HEK293T (cell line): ENCODE results near the gene ASGR1.

ENCODE experiments used
- CTCF ChIA-PET: fragments of 350-600 bp; formaldehyde crosslinking; extraction: SDS; loops from one replicate; lab custom pipeline; 2021; ENCODE audit warnings: antibody characterized with exemption, inconsistent platforms; lab: Yijun Ruan, JAX
- POLR2A ChIA-PET: fragments of 350-600 bp; formaldehyde crosslinking; extraction: SDS; loops from one replicate; lab custom pipeline; 2020; ENCODE audit warnings: antibody characterized with exemption, inconsistent platforms; lab: Yijun Ruan, JAX
- DNase-seq: peaks from one replicate; pipeline ENCODE4 v3.0.0; 2012; ENCODE audit warnings: mixed read lengths; ENCODE audit errors: extremely low spot score
- ARNT ChIP-seq: fragments of 450-650 bp; IDR thresholded peaks from 2 replicates; pipeline ENCODE4 v1.6.1; 2017; ENCODE audit warnings: mild to moderate bottlenecking
- BHLHE40 ChIP-seq: fragments of 450-650 bp; IDR thresholded peaks from 2 replicates; pipeline ENCODE4 v1.6.1; 2016; ENCODE audit warnings: mild to moderate bottlenecking, moderate library complexity, borderline replicate concordance
- CTBP1 ChIP-seq: fragments of 450-650 bp; IDR thresholded peaks from 2 replicates; pipeline ENCODE4 v1.6.1; 2016; ENCODE audit warnings: borderline replicate concordance
- ELF4 ChIP-seq: fragments of 450-650 bp; IDR thresholded peaks from 2 replicates; pipeline ENCODE4 v1.6.1; 2017; ENCODE audit warnings: antibody characterized with exemption
- FOXA1 ChIP-seq: fragments of 450-650 bp; IDR thresholded peaks from 2 replicates; pipeline ENCODE4 v1.6.1; 2016; ENCODE audit warnings: mild to moderate bottlenecking
- FOXK2 ChIP-seq: fragments of 450-650 bp; IDR thresholded peaks from 2 replicates; pipeline ENCODE4 v1.6.1; 2016; ENCODE audit warnings: mild to moderate bottlenecking
- FOXM1 ChIP-seq: fragments of 450-650 bp; IDR thresholded peaks from 2 replicates; pipeline ENCODE4 v1.6.1; 2017; ENCODE audit warnings: mild to moderate bottlenecking, borderline replicate concordance
- HDGF ChIP-seq: fragments of 450-650 bp; IDR thresholded peaks from 2 replicates; pipeline ENCODE4 v1.6.1; 2017; ENCODE audit warnings: antibody characterized with exemption, borderline replicate concordance
- L3MBTL2 ChIP-seq: fragments of 450-650 bp; conservative IDR thresholded peaks from 2 replicates; pipeline ENCODE4 v1.6.1; 2016; ENCODE audit warnings: mild to moderate bottlenecking
- LEF1 ChIP-seq: fragments of 450-650 bp; IDR thresholded peaks from 2 replicates; pipeline ENCODE4 v1.6.1; 2017; ENCODE audit warnings: mild to moderate bottlenecking, borderline replicate concordance
- NFRKB ChIP-seq: fragments of 450-650 bp; IDR thresholded peaks from 2 replicates; pipeline ENCODE4 v1.6.1; 2016; ENCODE audit warnings: mild to moderate bottlenecking, moderate library complexity
- SP1 ChIP-seq: fragments of 450-650 bp; IDR thresholded peaks from 2 replicates; pipeline ENCODE4 v1.6.1; 2017
- SUZ12 ChIP-seq: fragments of 450-650 bp; IDR thresholded peaks from 2 replicates; pipeline ENCODE4 v1.6.1; 2016; ENCODE audit warnings: mild to moderate bottlenecking
- TARDBP ChIP-seq: fragments of 450-650 bp; IDR thresholded peaks from 2 replicates; pipeline ENCODE4 v1.6.1; 2016
- ZNF384 ChIP-seq: fragments of 450-650 bp; IDR thresholded peaks from 2 replicates; pipeline ENCODE4 v1.6.1; 2016
- TF ChIP-seq, protein P1 (sequence below): fragments of 450-650 bp; IDR thresholded peaks from 2 replicates; pipeline ENCODE4 v1.6.1; 2016

Gene ASGR1

DNA sequence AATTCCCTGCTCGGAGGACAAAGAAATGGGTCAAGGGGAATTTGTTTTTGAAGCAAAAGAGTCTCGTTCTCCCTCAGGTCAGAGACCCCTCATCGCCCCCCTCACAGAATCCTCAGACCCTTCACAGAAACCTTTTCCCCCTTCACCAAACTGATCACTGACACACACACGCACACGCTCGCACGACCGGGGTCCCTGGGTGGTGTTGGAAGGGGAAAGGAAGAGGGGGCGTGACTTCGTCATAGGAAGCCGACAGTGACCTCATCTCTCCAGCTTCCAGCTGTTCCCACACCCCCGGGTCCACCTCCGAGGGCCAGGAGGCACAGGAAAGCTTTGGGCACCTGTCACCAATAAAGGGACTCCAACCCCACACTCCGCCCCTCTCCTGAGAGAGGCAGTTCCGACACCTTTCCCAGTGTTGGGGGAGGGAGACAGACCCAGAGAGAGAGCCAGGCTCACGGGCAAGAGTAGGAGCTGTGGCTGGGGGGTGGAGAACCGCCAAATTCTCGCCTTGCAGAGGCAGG lies 1.2 kb downstream of the ASGR1 start:
- CTCF ChIA-PET: interaction anchor here (0.6 to 3.6 kb wide), 17 partner anchors 8 to 511 kb away, joined by 3 to 25 read pairs (median 4); partner anchors contain the start of genes NEURL4 and SLC2A4
- DNase-seq: no peak
- TF ChIP-seq ZNF384: no peak
- TF ChIP-seq, protein P1, sequence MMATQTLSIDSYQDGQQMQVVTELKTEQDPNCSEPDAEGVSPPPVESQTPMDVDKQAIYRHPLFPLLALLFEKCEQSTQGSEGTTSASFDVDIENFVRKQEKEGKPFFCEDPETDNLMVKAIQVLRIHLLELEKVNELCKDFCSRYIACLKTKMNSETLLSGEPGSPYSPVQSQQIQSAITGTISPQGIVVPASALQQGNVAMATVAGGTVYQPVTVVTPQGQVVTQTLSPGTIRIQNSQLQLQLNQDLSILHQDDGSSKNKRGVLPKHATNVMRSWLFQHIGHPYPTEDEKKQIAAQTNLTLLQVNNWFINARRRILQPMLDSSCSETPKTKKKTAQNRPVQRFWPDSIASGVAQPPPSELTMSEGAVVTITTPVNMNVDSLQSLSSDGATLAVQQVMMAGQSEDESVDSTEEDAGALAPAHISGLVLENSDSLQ: no peak
- no peak for TF ChIP-seq TARDBP
- TF ChIP-seq BHLHE40: no peak
- TF ChIP-seq L3MBTL2: no peak
- TF ChIP-seq ARNT: no peak
- no peak for TF ChIP-seq SUZ12
- TF ChIP-seq FOXM1: no peak
- no peak for TF ChIP-seq LEF1
- TF ChIP-seq SP1: no peak
- no peak for TF ChIP-seq HDGF
- TF ChIP-seq FOXA1: no peak
- TF ChIP-seq CTBP1: no peak
- no peak for TF ChIP-seq ELF4
- no peak for TF ChIP-seq NFRKB
- TF ChIP-seq FOXK2: no peak
- POLR2A ChIA-PET: interaction anchor here (0.6 to 2.5 kb wide), 13 partner anchors 10 to 143 kb away, joined by 3 to 26 read pairs (median 4); partner anchors contain the start of genes ACADVL, DLG4 and SLC16A13

DNA sequence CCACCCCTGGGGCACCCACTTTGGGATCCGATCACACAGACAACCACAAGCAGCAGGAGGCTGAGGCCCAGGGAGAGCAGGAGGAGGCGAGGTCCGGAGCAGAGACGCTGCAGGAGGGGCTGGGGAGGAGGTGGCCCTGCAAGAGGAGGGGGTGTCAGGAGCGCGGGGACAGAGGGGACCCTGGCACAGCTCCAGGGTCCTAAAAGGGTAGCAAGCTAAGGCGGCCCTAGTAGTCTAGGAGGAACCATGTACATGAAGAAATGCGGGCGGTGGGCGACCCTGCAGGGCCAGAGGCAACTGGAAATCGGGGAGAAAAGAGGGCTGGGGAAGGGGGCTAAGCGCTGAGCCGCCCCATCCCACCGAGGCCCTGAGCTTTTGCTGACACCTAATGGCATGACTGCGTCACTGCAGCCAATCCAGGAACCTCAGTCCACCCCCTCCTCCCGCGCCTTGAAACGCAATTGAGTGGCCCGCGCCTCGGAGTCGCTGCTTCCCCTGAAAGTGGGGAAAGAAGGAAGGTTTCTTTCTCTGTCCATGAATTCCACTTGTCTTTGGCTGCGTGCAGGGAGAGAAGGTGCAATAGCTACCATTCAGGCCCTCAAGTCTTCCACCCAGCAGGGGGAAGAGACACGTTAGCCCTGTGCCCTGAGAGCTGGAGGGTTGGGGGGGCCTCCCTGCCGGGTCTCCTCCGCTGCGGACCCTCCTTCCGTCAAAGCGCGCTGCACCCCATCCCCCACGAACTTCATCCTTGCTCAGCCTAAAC lies 1.8 kb downstream of the ASGR1 start:
- TF ChIP-seq TARDBP (no peak), L3MBTL2 (no peak), ELF4 (no peak), FOXK2 (no peak), BHLHE40 (no peak), CTBP1 (no peak), NFRKB (no peak), ZNF384 (no peak), FOXA1 (no peak), HDGF (no peak), SUZ12 (no peak), LEF1 (no peak), ARNT (no peak), SP1 (no peak)
- TF ChIP-seq, protein P1: no peak
- peak; percentile 89 for DNase-seq
- ChIA-PET CTCF (interaction anchor here (0.8 to 3.6 kb wide), 16 partner anchors 9 to 267 kb away, joined by 3 to 25 read pairs (median 4); partner anchors contain the start of genes NEURL4 and SLC2A4), POLR2A (interaction anchor here (0.6 to 2.5 kb wide), 12 partner anchors 9 to 142 kb away, joined by 3 to 26 read pairs (median 4); partner anchors contain the start of genes ACADVL, DLG4 and SLC16A13)

DNA sequence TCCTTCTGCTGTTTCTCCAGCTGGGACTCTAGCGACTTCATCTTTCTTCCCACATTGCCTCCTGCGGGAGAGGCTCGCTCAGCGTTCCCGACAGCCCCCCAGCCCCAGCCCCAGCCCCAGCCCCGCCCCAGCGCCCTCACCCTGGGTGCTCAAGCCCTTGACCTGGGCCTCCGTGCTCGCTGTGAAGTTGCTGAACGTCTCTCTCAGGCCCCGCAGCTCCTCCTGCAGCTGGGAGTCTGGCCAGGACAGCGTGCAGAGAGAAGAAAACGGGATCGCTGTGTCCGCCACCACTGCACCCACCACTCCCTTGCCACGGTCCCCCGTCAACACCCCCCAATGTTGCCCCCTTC lies 2.4 kb downstream of the ASGR1 start:
- CTCF ChIA-PET: interaction anchor here (1.0 to 3.6 kb wide), 12 partner anchors 9 to 266 kb away, joined by 3 to 25 read pairs (median 4); partner anchors contain the start of gene SLC2A4

DNA sequence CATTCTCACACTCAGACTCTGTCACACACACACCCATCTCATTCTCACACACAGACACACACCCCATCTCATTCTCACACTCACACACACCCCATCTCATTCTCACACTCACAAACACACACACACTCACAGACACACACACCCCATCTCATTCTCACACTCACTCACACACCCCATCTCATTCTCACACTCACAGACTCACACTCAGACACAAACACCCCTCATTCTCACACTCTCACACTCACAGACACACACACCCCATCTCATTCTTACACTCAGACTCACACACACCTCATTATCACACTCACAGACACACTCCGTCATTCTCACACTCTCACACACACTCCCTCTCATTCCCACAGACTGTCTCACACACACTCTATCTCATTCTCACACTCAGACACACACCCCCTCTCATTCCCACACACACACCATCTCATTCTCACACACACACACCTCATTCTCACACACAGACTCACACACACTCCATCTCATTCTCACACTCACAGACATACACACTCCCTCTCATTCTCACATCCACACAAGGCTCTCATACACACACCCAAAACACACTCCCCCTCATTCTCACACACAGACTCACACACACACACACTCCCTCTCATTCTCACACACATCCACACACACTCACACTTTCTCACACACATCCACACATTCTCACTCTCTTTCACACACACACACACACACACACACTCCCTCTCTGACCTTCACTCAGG lies 2.9 kb downstream of the ASGR1 start:
- ChIA-PET POLR2A (interaction anchor here (0.8 to 1.5 kb wide), 3 partner anchors 15 to 44 kb away, joined by 3 to 4 read pairs (median 4); partner anchors contain the start of genes ACADVL and DLG4), CTCF (interaction anchor here (1.1 to 3.6 kb wide), 5 partner anchors 10 to 130 kb away, joined by 3 to 25 read pairs (median 4); partner anchors contain the start of gene SLC2A4)
- TF ChIP-seq SP1 (no peak), TARDBP (no peak), CTBP1 (no peak)
- DNase-seq: no peak

More for the DNA sequence above, 2.4 kb downstream of the ASGR1 start:
- no peak for DNase-seq
- TF ChIP-seq HDGF (no peak), FOXM1 (no peak)
- POLR2A ChIA-PET: interaction anchor here (0.8 to 2.1 kb wide), 10 partner anchors 9 to 131 kb away, joined by 3 to 26 read pairs (median 4); partner anchors contain the start of genes ACADVL and DLG4

DNA sequence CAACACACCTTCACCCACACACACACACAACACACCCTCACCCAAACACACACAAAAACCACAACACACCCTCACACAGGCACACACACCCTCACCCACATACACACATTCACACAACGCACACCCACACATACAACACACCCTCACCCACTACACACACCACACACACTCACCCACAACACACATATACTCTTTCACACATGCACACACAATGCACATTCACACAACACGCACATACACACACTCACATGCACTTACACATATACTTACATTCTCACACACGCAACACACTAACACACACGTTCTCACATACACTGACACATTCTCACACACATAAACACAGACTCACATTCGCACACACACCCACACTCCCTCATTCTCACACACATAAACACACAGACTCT lies 3.8 kb downstream of the ASGR1 start:
- TF ChIP-seq TARDBP (no peak), ZNF384 (no peak), HDGF (no peak), LEF1 (no peak), CTBP1 (no peak), BHLHE40 (no peak), FOXM1 (no peak), SP1 (no peak), L3MBTL2 (no peak), ELF4 (no peak), NFRKB (no peak), FOXA1 (no peak), ARNT (no peak), FOXK2 (no peak), SUZ12 (no peak)
- TF ChIP-seq, protein P1: no peak
- no peak for DNase-seq
- ChIA-PET CTCF (no interaction called here), POLR2A (no interaction called here)
